Stimulated activated CD4-positive, alpha-beta T cell treated with anti-CD3 and anti-CD28 coated beads, TNF-alpha, amount 100 ng/mL, for 1 hour (primary cell): ENCODE results near the gene CILP2.
A peak's percentile ranks its signal among the peaks of the same experiment; 100 is the strongest.

Experiments used
- DNase-seq, 3 donors: peaks; one replicate each; pipeline ENCODE4 v3.0.0-alpha.2; 2020; ENCODE audit warnings: low read depth in 3 of 3, low spot score in 1 of 3

The CILP2 gene

GRCh38 chr19:19504754-19505668 is 33.1 kb upstream of the CILP2 start:
- no peak for DNase-seq

- DNase-seq: no peak
Observed at GRCh38 chr19:19505669-19506326, 32.3 kb upstream of the CILP2 start.

GRCh38 chr19:19506592-19506991 is 31.5 kb upstream of the CILP2 start:
- no peak for DNase-seq

- DNase-seq: no peak
Observed at GRCh38 chr19:19507354-19507753, 30.7 kb upstream of the CILP2 start.

- DNase-seq: no peak
Observed at GRCh38 chr19:19508217-19508616, 29.8 kb upstream of the CILP2 start.

- no peak for DNase-seq
Observed at GRCh38 chr19:19510432-19510831, 27.6 kb upstream of the CILP2 start.

- no peak for DNase-seq
Observed at GRCh38 chr19:19513682-19514081, 24.4 kb upstream of the CILP2 start.

GRCh38 chr19:19514215-19514657 is 23.8 kb upstream of the CILP2 start:
- no peak for DNase-seq

- no peak for DNase-seq
Observed at GRCh38 chr19:19514881-19515641, 23.0 kb upstream of the CILP2 start, which contains the start of gene TSSK6. TSS of gene TSSK6 (minus strand) at chr19:19515548. CDS start at chr19:19515427, 121 bp downstream.

GRCh38 chr19:19515642-19516519 is 22.2 kb upstream of the CILP2 start, which contains the start of gene NDUFA13:
TSS of gene NDUFA13 (plus strand) at chr19:19516225. CDS start at chr19:19516239, 14 bp downstream.
- DNase-seq: peak; percentile 80 to 96 (median 89)

- no peak for DNase-seq
Observed at GRCh38 chr19:19517235-19517619, 20.8 kb upstream of the CILP2 start.

- no peak for DNase-seq
Observed at GRCh38 chr19:19520989-19521388, 17.1 kb upstream of the CILP2 start.

GRCh38 chr19:19523177-19523576 is 14.9 kb upstream of the CILP2 start:
- no peak for DNase-seq

- DNase-seq: no peak
Observed at GRCh38 chr19:19524053-19524452, 14.0 kb upstream of the CILP2 start.

GRCh38 chr19:19525611-19526380 is 12.3 kb upstream of the CILP2 start:
- no peak for DNase-seq

GRCh38 chr19:19526581-19527370 is 11.3 kb upstream of the CILP2 start:
- DNase-seq: no peak

- DNase-seq: no peak
Observed at GRCh38 chr19:19527371-19527656, 10.8 kb upstream of the CILP2 start.

GRCh38 chr19:19527674-19528625 is 10.1 kb upstream of the CILP2 start:
- no peak for DNase-seq
